ENCODE measurements around the gene B4GALT1.

DNA sequence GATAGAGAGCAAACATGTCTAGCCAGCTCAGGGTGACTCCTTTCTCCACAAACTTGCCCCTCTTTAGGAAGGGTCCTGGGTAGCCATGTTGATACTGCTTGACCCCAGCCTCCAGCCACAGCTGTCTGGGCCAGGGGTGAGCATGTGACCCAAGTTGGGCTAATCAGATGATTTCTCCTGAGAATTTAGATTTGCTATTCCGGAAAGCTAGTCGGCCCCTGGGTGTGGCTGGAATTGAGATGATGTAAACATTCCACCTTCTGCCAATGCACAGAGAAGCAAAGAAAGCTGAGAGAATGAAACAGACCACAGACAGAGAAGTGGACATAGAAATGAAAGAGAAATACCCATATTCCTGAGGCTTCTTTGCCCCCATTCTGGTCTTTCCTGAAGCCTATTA lies 17.8 kb upstream of the B4GALT1 start:
- TF ChIP-seq CTCF (conservative IDR thresholded peaks at IDR 0.05 in 1 of 2, IDR thresholded peaks at IDR 0.05 in 1 of 2; ENCODE audit: extremely low read depth in 1 of 2, insufficient read depth in 1 of 2, low read depth in 1 of 2, low read length in 2 of 2) (no peak), EZH2 (IDR thresholded peaks at IDR 0.05; ENCODE audit: borderline replicate concordance, low read length) (no peak)

Data from mammary epithelial cell (primary cell).